ENCODE results near the gene CD84. TPM values are rescaled to one million over a fixed set of nuclear protein-coding genes. Genes with fewer than 3 reads are reported as not detected.

CD84 gene
- total and polyA plus RNA-seq, 12 donors = 1.0 to 29.9 (median 12.4) TPM

DNA sequence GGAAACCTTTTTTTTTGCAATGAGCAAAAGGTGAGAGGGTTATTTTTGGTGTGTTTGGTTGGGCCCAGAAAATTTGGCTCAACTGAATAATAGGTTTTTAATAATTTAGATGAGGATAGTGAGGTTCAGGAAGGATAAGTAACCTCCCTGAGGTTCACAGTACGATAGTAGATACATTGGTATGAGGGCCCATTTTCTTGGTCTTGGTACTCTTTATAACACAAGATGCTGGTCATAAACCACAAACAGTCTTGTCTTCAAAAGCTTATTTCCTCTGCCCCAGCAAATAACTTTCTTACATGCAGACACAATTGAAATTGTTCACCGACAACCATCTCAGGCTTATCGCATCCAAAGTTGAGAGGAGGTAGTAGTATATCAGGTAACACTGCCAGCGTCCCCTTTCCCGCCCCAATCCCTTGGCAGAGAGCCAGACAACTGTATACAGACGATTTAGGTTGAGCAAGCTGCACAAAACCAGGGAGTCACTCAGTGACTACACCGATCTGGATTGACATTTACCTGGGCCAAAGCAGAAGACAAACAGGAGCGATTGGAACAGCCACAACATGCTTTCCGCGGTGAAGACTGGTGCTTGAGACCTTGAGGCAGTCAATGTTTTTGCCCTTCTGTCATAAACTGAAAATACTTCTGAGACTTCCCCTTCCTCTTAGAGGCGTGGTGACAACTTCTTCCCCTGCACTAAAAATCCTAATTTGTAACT lies 56.5 kb downstream of the CD84 start, which contains the start of gene SLAMF6:
Gene SLAMF6, minus strand, starts transcription at position 634 of the 724 bp plus-strand sequence. Its CDS starts 63 bp downstream, at position 571.
- H3K27ac ChIP-seq = no peak within 1 kb of the TSS
- intact Hi-C loops (cut with DNase I) = no loop called here
- no peak within 1 kb of the TSS for H3K4me3 ChIP-seq
- no peaks in the 10 kb centered on the region for H3K36me3 ChIP-seq (replicated peaks in 1 of 2)
- peaks cover 0 to 10% of the 10 kb centered on the region in 2 donors for H3K4me1 ChIP-seq (replicated peaks in 1 of 2)
- 61 to 76% (median 71%) methylated on average over 11 of the region's 11 CpGs for WGBS, 4 donors
- no peak for TF ChIP-seq POLR2A (IDR thresholded peaks at IDR 0.05)
- TF ChIP-seq CTCF (IDR thresholded peaks at IDR 0.05) = no peak
- no peaks in the 10 kb centered on the region for H3K27me3 ChIP-seq
- no peaks in the 10 kb centered on the region for H3K9me3 ChIP-seq (replicated peaks in 1 of 3)
- DNase-seq = no peak

DNA sequence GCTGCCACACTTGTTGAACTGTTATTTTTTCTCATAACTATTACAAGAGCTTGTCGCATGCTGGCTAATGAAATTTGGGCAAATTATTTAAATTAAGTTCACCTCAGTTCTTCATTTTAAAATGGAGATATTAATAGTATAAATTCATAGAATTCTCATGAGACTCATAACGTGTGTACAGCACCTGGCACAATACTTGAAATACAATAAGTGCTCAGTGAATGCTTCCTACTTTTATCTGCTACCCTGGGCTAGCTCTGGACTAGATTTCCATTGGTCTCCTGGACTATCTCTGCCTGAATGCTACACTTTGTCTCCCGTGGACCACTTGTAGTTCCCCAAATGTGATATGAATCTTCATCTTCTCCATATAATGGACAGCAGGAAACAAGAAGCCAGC lies 57.2 kb downstream of the CD84 start:
- intact Hi-C loops (cut with DNase I) = no loop called here
- peaks cover 0 to 10% of the 10 kb centered on the region in 2 donors for H3K4me1 ChIP-seq (replicated peaks in 1 of 2)
- TF ChIP-seq CTCF (IDR thresholded peaks at IDR 0.05) (no peak), POLR2A (IDR thresholded peaks at IDR 0.05) (no peak)
- no peaks in the 10 kb centered on the region for H3K36me3 ChIP-seq (replicated peaks in 1 of 2)
- H3K9me3 ChIP-seq (replicated peaks in 1 of 3) = no peaks in the 10 kb centered on the region
- H3K27ac ChIP-seq = no peak overlapping the region
- 42 to 56% (median 50%) methylated on average over 3 of the region's 3 CpGs for WGBS, 4 donors
- no peaks in the 10 kb centered on the region for H3K27me3 ChIP-seq
- no peak for DNase-seq
- no peak overlapping the region for H3K4me3 ChIP-seq

DNA sequence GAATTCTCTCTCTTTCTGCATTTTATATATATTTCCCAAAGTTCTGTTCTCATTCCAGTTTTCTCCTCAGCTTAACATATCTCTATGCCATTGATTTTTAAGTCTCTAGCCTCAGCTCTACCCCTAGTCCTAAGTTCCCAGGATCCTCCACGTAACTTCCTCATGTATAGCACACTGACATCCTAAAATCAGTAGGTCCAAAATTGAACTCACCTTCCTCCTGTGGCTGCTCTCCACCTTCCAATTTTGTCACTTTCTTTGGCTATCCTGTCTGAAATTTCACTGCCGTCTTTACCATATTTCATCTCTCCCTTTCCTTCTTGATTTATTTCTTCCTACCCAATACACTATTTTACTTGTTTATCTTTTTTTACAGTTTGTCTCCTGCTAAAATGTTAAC lies 57.7 kb downstream of the CD84 start:
- TF ChIP-seq POLR2A (IDR thresholded peaks at IDR 0.05) (no peak), CTCF (IDR thresholded peaks at IDR 0.05) (no peak)
- intact Hi-C loops (cut with DNase I) = no loop called here
- Histone ChIP-seq H3K4me1 (replicated peaks in 1 of 2) (peaks cover 0 to 10% of the 10 kb centered on the region in 2 donors), H3K4me3 (no peak overlapping the region), H3K27ac (no peak overlapping the region), H3K36me3 (replicated peaks in 1 of 2) (no peaks in the 10 kb centered on the region), H3K27me3 (no peaks in the 10 kb centered on the region), H3K9me3 (replicated peaks in 1 of 3) (no peaks in the 10 kb centered on the region)
- no peak for DNase-seq
- 39 to 65% (median 51%) methylated on average over 2 of the region's 2 CpGs for WGBS, 4 donors

- Histone ChIP-seq H3K4me1 (replicated peaks in 1 of 2) (peaks cover 0 to 10% of the 10 kb centered on the region in 2 donors), H3K9me3 (replicated peaks in 1 of 3) (no peaks in the 10 kb centered on the region), H3K27me3 (no peaks in the 10 kb centered on the region), H3K36me3 (replicated peaks in 1 of 2) (no peaks in the 10 kb centered on the region), H3K4me3 (no peak overlapping the region), H3K27ac (no peak overlapping the region)
- intact Hi-C loops (cut with DNase I) = no loop called here
- no peak for DNase-seq
- 42 to 53% (median 50%) methylated on average over 3 of the region's 3 CpGs for WGBS, 4 donors
- TF ChIP-seq POLR2A (IDR thresholded peaks at IDR 0.05) (no peak), CTCF (IDR thresholded peaks at IDR 0.05) (no peak)
Measured at GRCh38 chr1:160520999-160521398, 58.3 kb downstream of the CD84 start.

Data from adrenal gland (tissue), 12 donors.